Right lung (tissue), 5 donors: ENCODE results near the gene SLC41A3. TPM values are rescaled to one million over a fixed set of nuclear protein-coding genes. Genes with fewer than 3 reads are reported as not detected.
"Not testable (repeated sequence)": the region's sequence is repeated elsewhere in the genome, so short reads cannot be mapped to it uniquely, and the experiment has no call there.

ENCODE experiments used
- DNase-seq, 2 donors: peaks; one replicate each; pipeline ENCODE4 v3.0.0-alpha.2; 2013
- polyA plus RNA-seq, 5 donors: library from polyadenylated mRNA; unstranded; fragments of 120-200 nt; gene quantifications; one replicate each; pipeline versions ENCODE4 v1.2.1 to v1.2.3, GENCODE V29; 2013; ENCODE audit warnings: inconsistent platforms in 1 of 5, low replicate concordance in 1 of 5; ENCODE audit not compliant: insufficient read length in 5 of 5, insufficient read depth in 1 of 5

SLC41A3 gene
- polyA plus RNA-seq, 5 donors: 51.0 to 75.6 (median 62.9) TPM

- DNase-seq: no peak
Measured at GRCh38 chr3:125959317-125960065, 124.4 kb downstream of the SLC41A3 start.

- DNase-seq: no peak
Measured at GRCh38 chr3:125958511-125959316, 125.2 kb downstream of the SLC41A3 start.

- no peak for DNase-seq
Measured at GRCh38 chr3:125957674-125958510, 126.0 kb downstream of the SLC41A3 start.

GRCh38 chr3:125957020-125957419 lies 126.9 kb downstream of the SLC41A3 start:
- DNase-seq: not testable (repeated sequence)

Other genes with a start within 250 kb of the SLC41A3 start
- gene ROPN1B, start 114.9 kb downstream of the SLC41A3 start, polyA plus RNA-seq: 1 to 10 TPM; 1.1 to 1.6 (median 1.3) TPM
- gene ALDH1L1, start 96.5 kb upstream of the SLC41A3 start, polyA plus RNA-seq: 1 to 10 TPM in 2 of 5 donors, under 1 TPM in 3; 0.26 to 1.1 (median 0.40) TPM